Measurements from ENCODE around the gene CNTN1.

GRCh38 chr12:40980427-40980961, 288.3 kb downstream of the CNTN1 start:
- TF ChIP-seq, protein P1, sequence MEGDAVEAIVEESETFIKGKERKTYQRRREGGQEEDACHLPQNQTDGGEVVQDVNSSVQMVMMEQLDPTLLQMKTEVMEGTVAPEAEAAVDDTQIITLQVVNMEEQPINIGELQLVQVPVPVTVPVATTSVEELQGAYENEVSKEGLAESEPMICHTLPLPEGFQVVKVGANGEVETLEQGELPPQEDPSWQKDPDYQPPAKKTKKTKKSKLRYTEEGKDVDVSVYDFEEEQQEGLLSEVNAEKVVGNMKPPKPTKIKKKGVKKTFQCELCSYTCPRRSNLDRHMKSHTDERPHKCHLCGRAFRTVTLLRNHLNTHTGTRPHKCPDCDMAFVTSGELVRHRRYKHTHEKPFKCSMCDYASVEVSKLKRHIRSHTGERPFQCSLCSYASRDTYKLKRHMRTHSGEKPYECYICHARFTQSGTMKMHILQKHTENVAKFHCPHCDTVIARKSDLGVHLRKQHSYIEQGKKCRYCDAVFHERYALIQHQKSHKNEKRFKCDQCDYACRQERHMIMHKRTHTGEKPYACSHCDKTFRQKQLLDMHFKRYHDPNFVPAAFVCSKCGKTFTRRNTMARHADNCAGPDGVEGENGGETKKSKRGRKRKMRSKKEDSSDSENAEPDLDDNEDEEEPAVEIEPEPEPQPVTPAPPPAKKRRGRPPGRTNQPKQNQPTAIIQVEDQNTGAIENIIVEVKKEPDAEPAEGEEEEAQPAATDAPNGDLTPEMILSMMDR (IDR thresholded peaks at IDR 0.05 in 4 of 5, conservative IDR thresholded peaks at IDR 0.05 in 1 of 5): no peak
- no peak for TF ChIP-seq POLR2A (IDR thresholded peaks at IDR 0.05)

All from gastrocnemius medialis (tissue), 4 donors.